Caco-2 (cell line): ENCODE data around the gene SLC5A2. TPM values are rescaled to one million over a fixed set of nuclear protein-coding genes. Genes with fewer than 3 reads are reported as not detected.
"Not testable (repeated sequence)": the region's sequence is repeated elsewhere in the genome, so short reads cannot be mapped to it uniquely, and the experiment has no call there.

Experiments
- BruUV-seq: library from RNA; stranded (reverse); fragments of 400-500 nt; replicated peaks from 2 replicates; lab custom pipeline; 2021; lab: Mats Ljungman, UMichigan
- CTCF ChIA-PET: fragments of 300-600 bp; sonication (Branson Sonifier 250); formaldehyde crosslinking; loops from one replicate; lab custom pipeline; 2022; ENCODE audit warnings: antibody characterized with exemption; lab: Charles Lee
- POLR2A ChIA-PET: fragments of 300-600 bp; sonication (Branson Sonifier 250); formaldehyde crosslinking; loops from one replicate; lab custom pipeline; 2022; ENCODE audit warnings: antibody characterized with exemption; lab: Charles Lee
- DNase-seq, 2 experiments: peaks; one replicate each; pipeline versions ENCODE4 v3.0.0 to v3.0.0-alpha.2; 2020 to 2022
- H3K27me3 ChIP-seq: replicated peaks from 2 replicates; pipeline ENCODE4 v1.6.0; 2011; ENCODE audit warnings: low read length; ENCODE audit not compliant: control insufficient read depth, insufficient read depth
- H3K36me3 ChIP-seq: 2 replicates; pipeline ENCODE4 v1.5.1; 2011; ENCODE audit warnings: low read length; ENCODE audit not compliant: control insufficient read depth, insufficient read depth
- H3K4me1 ChIP-seq: fragments of 250-450 bp; sonication (Bioruptor Pico); 2 replicates; pipeline ENCODE4 v1.5.1; 2020; ENCODE audit warnings: mild to moderate bottlenecking
- H3K4me3 ChIP-seq: 2 replicates; pipeline ENCODE4 v1.5.1; 2011; ENCODE audit warnings: low read depth, mild to moderate bottlenecking, control low read depth, low read length
- H3K9me3 ChIP-seq: fragments of 250-450 bp; sonication (Bioruptor Pico); 2 replicates; pipeline ENCODE4 v1.5.1; 2020; ENCODE audit warnings: mild to moderate bottlenecking, moderate library complexity
- H3K27ac Mint-ChIP-seq: one replicate; pipeline ENCODE4 v1.8.0; 2022; ENCODE audit warnings: mixed read lengths; ENCODE audit not compliant: unreplicated experiment
- H3K27me3 Mint-ChIP-seq: one replicate; pipeline ENCODE4 v1.8.0; 2022; ENCODE audit warnings: mixed read lengths; ENCODE audit not compliant: insufficient read depth, unreplicated experiment
- H3K36me3 Mint-ChIP-seq: one replicate; pipeline ENCODE4 v1.8.0; 2022; ENCODE audit warnings: mild to moderate bottlenecking, mixed read lengths; ENCODE audit not compliant: insufficient read depth, unreplicated experiment
- H3K4me1 Mint-ChIP-seq: one replicate; pipeline ENCODE4 v1.8.0; 2022; ENCODE audit warnings: low read depth, mixed read lengths; ENCODE audit not compliant: unreplicated experiment
- H3K4me3 Mint-ChIP-seq: one replicate; pipeline ENCODE4 v1.8.0; 2022; ENCODE audit warnings: mild to moderate bottlenecking, moderate library complexity, mixed read lengths; ENCODE audit not compliant: unreplicated experiment
- H3K9me3 Mint-ChIP-seq: one replicate; pipeline ENCODE4 v1.8.0; 2022; ENCODE audit warnings: mixed read lengths; ENCODE audit not compliant: unreplicated experiment
- intact Hi-C: fragments of 100-400 bp; cut with micrococcal nuclease; formaldehyde crosslinking; loops from one replicate; pipeline ENCODE4 v1.10.0; 2022; ENCODE audit not compliant: unreplicated experiment
- total RNA-seq: library from RNA; stranded (reverse); gene quantifications from 2 replicates; pipeline ENCODE4 v1.2.3, GENCODE V29; 2022
- TF ChIP-seq, protein P1 (sequence below), 2 experiments: fragments of 200-600 bp in 1 of 2; IDR thresholded peaks; 1 replicate in 1 of 2; 2 replicates in 1 of 2; pipeline versions ENCODE4 v1.5.1 to v1.8.0; 2011 to 2022; ENCODE audit warnings: antibody characterized with exemption in 1 of 2, control low read depth in 1 of 2, inconsistent platforms in 1 of 2, low read depth in 1 of 2, low read length in 1 of 2, mild to moderate bottlenecking in 1 of 2, moderate library complexity in 1 of 2; ENCODE audit not compliant: insufficient read depth in 1 of 2, severe bottlenecking in 1 of 2, unreplicated experiment in 1 of 2

SLC5A2 gene
- total RNA-seq, 1 experiment from 2014 or later, result 3.0 TPM

- H3K9me3 Mint-ChIP-seq, result no peaks in the 10 kb centered on the region
- TF ChIP-seq, protein P1, sequence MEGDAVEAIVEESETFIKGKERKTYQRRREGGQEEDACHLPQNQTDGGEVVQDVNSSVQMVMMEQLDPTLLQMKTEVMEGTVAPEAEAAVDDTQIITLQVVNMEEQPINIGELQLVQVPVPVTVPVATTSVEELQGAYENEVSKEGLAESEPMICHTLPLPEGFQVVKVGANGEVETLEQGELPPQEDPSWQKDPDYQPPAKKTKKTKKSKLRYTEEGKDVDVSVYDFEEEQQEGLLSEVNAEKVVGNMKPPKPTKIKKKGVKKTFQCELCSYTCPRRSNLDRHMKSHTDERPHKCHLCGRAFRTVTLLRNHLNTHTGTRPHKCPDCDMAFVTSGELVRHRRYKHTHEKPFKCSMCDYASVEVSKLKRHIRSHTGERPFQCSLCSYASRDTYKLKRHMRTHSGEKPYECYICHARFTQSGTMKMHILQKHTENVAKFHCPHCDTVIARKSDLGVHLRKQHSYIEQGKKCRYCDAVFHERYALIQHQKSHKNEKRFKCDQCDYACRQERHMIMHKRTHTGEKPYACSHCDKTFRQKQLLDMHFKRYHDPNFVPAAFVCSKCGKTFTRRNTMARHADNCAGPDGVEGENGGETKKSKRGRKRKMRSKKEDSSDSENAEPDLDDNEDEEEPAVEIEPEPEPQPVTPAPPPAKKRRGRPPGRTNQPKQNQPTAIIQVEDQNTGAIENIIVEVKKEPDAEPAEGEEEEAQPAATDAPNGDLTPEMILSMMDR (IDR thresholded peaks at IDR 0.05; ENCODE audit: insufficient read depth in 1 of 2, low read depth in 1 of 2, low read length in 1 of 2, severe bottlenecking in 1 of 2, unreplicated experiment in 1 of 2), result no peak
- H3K9me3 ChIP-seq, result no peaks in the 10 kb centered on the region
- no peaks in the 10 kb centered on the region for H3K36me3 ChIP-seq
- no peaks in the 10 kb centered on the region for H3K4me1 ChIP-seq
- H3K36me3 Mint-ChIP-seq, result no peaks in the 10 kb centered on the region
- DNase-seq, result no peak
- POLR2A ChIA-PET, result no interaction called here
- no TSS peak for BruUV-seq
- no peak overlapping the region for H3K4me3 Mint-ChIP-seq
- no peaks in the 10 kb centered on the region for H3K27me3 ChIP-seq
- CTCF ChIA-PET, result no interaction called here
- H3K4me1 Mint-ChIP-seq, result no peaks in the 10 kb centered on the region
- no peaks in the 10 kb centered on the region for H3K27me3 Mint-ChIP-seq
- H3K27ac Mint-ChIP-seq, result no peak overlapping the region
- no peak overlapping the region for H3K4me3 ChIP-seq
- intact Hi-C loops, result no loop called here
These were observed 38.4 kb downstream of the SLC5A2 start for GRCh38 chr16:31521368-31521767.

DNA sequence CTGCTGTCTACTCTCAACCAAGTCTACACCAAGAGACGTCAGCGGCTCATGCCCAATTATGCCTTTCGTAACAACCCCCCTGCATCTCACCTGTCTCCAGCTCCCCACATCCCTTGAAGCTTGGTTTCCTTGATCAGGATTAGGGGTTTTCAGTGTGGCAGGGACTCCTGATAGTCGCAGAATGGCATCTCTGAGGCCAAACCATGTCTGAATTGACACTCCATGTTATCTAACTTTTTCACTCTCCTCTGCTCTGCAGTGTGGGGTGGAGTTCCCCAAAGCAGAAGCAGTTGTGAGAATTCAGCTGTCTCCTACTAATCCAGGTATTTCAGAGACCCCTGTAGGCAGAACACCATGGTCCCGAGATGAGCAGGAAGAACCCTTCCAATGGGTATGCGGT lies 39.1 kb downstream of the SLC5A2 start:
- no peak for DNase-seq
- Histone ChIP-seq H3K9me3 (no peaks in the 10 kb centered on the region), H3K4me3 (no peak overlapping the region), H3K4me1 (no peaks in the 10 kb centered on the region), H3K36me3 (no peaks in the 10 kb centered on the region), H3K27me3 (no peaks in the 10 kb centered on the region)
- no peak overlapping the region for H3K4me3 Mint-ChIP-seq
- H3K4me1 Mint-ChIP-seq, result no peaks in the 10 kb centered on the region
- CTCF ChIA-PET, result no interaction called here
- TF ChIP-seq, protein P1 (IDR thresholded peaks at IDR 0.05; ENCODE audit: insufficient read depth in 1 of 2, low read depth in 1 of 2, low read length in 1 of 2, severe bottlenecking in 1 of 2, unreplicated experiment in 1 of 2), result no peak
- no peak overlapping the region for H3K27ac Mint-ChIP-seq
- no peaks in the 10 kb centered on the region for H3K36me3 Mint-ChIP-seq
- POLR2A ChIA-PET, result no interaction called here
- no peaks in the 10 kb centered on the region for H3K9me3 Mint-ChIP-seq
- H3K27me3 Mint-ChIP-seq, result no peaks in the 10 kb centered on the region
- no TSS peak for BruUV-seq
- intact Hi-C loops, result no loop called here

GRCh38 chr16:31523768-31524167 lies 40.8 kb downstream of the SLC5A2 start:
- POLR2A ChIA-PET, H3K36me3 Mint-ChIP-seq, H3K9me3 Mint-ChIP-seq, H3K9me3 ChIP-seq, intact Hi-C loops, DNase-seq, H3K27me3 ChIP-seq, H3K36me3 ChIP-seq, BruUV-seq, H3K4me1 ChIP-seq, CTCF ChIA-PET, H3K27ac Mint-ChIP-seq, H3K4me3 Mint-ChIP-seq, H3K4me1 Mint-ChIP-seq, H3K4me3 ChIP-seq, H3K27me3 Mint-ChIP-seq: not testable (repeated sequence)

- Histone ChIP-seq H3K36me3 (no peaks in the 10 kb centered on the region), H3K9me3 (no peaks in the 10 kb centered on the region), H3K4me1 (no peaks in the 10 kb centered on the region), H3K4me3 (no peak overlapping the region), H3K27me3 (no peaks in the 10 kb centered on the region)
- ChIA-PET POLR2A (no interaction called here), CTCF (no interaction called here)
- no peaks in the 10 kb centered on the region for H3K36me3 Mint-ChIP-seq
- no peak overlapping the region for H3K27ac Mint-ChIP-seq
- no peak for DNase-seq
- TF ChIP-seq, protein P1 (IDR thresholded peaks at IDR 0.05; ENCODE audit: insufficient read depth in 1 of 2, low read depth in 1 of 2, low read length in 1 of 2, severe bottlenecking in 1 of 2, unreplicated experiment in 1 of 2), result no peak
- peaks cover 8% of the 10 kb centered on the region for H3K27me3 Mint-ChIP-seq
- no TSS peak for BruUV-seq
- no peaks in the 10 kb centered on the region for H3K4me1 Mint-ChIP-seq
- H3K9me3 Mint-ChIP-seq, result no peaks in the 10 kb centered on the region
- intact Hi-C loops, result no loop called here
- no peak overlapping the region for H3K4me3 Mint-ChIP-seq
These were observed 42.2 kb downstream of the SLC5A2 start for GRCh38 chr16:31525113-31525512.
